ENCODE measurements around the gene HAPLN3.
"Not testable (repeated sequence)": the region's sequence is repeated elsewhere in the genome, so short reads cannot be mapped to it uniquely, and the experiment has no call there.

HAPLN3 gene

DNA sequence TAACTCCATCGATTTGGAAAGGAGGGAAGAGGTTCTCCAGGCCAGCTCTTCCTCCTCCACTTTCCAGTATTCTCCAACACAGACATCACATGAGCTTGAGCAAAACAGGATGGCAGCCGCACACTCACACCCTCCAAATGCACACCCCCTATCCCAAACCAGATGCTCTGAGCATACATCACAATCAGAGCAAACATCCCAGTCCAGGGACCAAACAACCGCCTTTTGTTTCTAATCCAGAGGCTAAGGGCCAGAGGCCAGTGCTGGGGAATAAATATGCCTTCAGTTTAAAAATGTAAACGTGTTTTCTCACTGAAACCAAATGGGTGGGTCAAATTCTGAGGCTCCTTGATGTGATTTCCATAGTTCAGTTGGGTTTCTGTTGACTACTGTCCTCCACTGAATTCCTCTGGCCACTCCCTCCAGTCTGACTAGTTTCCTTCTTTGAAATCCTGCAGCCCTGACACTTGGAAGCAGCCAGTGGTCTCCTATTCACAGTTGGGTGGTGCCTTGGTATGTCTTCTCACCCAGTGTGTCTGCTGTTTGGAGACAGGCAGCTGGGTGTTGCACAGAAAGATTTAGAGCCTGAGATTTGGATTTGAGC, 37.0 kb upstream of the HAPLN3 start:
- DNase-seq (ENCODE audit: extremely low read depth, low read depth): no peak
- H3K4me3 ChIP-seq (replicated peaks; ENCODE audit: low read depth, low read length): no peak overlapping the region
- TF ChIP-seq, protein P1, sequence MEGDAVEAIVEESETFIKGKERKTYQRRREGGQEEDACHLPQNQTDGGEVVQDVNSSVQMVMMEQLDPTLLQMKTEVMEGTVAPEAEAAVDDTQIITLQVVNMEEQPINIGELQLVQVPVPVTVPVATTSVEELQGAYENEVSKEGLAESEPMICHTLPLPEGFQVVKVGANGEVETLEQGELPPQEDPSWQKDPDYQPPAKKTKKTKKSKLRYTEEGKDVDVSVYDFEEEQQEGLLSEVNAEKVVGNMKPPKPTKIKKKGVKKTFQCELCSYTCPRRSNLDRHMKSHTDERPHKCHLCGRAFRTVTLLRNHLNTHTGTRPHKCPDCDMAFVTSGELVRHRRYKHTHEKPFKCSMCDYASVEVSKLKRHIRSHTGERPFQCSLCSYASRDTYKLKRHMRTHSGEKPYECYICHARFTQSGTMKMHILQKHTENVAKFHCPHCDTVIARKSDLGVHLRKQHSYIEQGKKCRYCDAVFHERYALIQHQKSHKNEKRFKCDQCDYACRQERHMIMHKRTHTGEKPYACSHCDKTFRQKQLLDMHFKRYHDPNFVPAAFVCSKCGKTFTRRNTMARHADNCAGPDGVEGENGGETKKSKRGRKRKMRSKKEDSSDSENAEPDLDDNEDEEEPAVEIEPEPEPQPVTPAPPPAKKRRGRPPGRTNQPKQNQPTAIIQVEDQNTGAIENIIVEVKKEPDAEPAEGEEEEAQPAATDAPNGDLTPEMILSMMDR (IDR thresholded peaks at IDR 0.05; ENCODE audit: low read depth, low read length, missing control alignments): no peak

DNA sequence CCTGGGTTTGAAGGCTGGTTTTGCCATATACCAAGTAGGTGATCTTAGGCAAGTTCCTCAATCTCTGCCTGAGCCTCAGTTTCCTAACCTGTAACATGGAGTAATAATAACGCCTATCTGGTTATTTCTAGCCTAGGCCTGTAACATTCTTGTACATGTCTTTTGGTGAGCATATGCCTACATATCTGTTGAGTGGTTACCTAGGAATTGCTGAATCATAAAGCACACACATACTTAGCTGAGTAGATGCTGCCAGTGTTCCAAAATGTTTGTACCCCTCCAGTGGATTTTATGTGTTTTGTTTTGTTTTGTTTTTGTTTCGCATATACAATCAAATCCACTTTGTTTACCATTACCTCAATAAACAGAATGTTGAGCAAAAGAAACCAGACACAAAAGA, 35.2 kb upstream of the HAPLN3 start:
- TF ChIP-seq, protein P1 (IDR thresholded peaks at IDR 0.05; ENCODE audit: low read depth, low read length, missing control alignments): no peak
- DNase-seq (ENCODE audit: extremely low read depth, low read depth): no peak
- no peak overlapping the region for H3K4me3 ChIP-seq (replicated peaks; ENCODE audit: low read depth, low read length)

GRCh38 chr15:88929358-88930098, 34.2 kb upstream of the HAPLN3 start:
- not testable (repeated sequence) for DNase-seq (ENCODE audit: extremely low read depth, low read depth); H3K4me3 ChIP-seq (replicated peaks; ENCODE audit: low read depth, low read length)

DNA sequence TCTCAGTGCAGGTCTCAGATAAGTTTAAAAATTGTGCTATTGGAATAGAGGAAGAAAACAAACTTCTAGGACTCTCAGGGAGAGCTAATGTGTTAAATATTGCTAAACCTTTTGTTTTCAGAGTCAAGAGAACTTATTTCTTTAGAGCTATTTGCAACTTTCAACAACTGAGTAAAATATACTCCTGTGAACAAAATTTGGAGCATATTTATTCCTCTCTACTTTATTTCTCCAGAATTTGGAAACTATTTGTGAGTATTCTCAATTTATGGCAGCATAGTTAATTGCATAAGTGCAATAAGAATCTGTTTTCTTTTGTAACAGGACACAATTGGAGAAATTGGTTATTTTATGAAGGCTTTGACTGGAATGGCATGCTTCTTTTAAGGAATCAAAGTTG, 32.8 kb upstream of the HAPLN3 start:
- H3K4me3 ChIP-seq (replicated peaks; ENCODE audit: low read depth, low read length); DNase-seq (ENCODE audit: extremely low read depth, low read depth): not testable (repeated sequence)

DNA sequence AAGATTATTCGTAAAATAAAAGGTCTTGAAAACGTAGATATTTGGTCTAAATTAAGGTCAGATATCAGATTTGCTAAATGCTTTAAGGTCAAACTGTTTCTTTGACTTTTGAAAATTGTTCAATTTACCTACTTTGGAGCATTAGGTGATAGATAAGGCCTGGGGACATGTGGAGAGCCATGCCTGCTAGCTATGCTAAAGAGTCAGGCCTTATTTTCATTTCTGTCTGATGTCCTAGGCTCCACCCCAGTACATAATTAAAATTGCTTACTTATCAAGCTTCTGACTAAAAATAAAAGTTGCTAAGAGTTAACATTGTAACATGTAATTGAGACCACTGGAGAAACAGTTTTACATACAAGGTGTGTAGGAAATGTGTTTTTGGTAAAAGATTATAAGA, 30.3 kb upstream of the HAPLN3 start:
- DNase-seq (ENCODE audit: extremely low read depth, low read depth); H3K4me3 ChIP-seq (replicated peaks; ENCODE audit: low read depth, low read length): not testable (repeated sequence)

DNA sequence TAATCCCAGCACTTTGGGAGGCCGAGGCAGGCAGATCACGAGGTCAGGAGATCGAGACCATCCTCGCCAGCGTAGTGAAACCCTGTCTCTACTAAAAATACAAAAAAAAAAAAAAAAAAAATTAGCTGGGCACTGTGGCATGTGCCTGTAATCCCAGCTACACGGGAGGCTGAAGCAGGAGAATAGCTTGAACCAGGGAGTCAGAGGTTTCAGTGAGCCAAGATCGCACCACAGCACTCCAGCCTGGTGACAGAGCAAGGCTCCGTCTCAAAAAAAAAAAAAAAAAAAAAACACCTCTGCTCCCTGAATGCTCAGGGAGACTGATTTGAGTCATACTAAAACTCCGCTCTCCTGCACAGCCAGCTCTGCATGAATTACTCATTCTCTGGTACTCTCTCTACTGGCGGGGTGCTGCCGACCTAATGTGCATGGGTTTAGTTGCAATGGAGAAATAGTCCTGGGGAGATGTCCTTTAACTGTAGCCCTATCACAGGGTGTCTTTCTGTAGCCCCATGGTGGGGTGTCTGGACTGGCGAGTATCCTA, 25.6 kb upstream of the HAPLN3 start:
- not testable (repeated sequence) for DNase-seq (ENCODE audit: extremely low read depth, low read depth); H3K4me3 ChIP-seq (replicated peaks; ENCODE audit: low read depth, low read length)

- no peak overlapping the region for H3K4me3 ChIP-seq (replicated peaks; ENCODE audit: low read depth, low read length)
- no peak for DNase-seq (ENCODE audit: extremely low read depth, low read depth)
- TF ChIP-seq, protein P1 (IDR thresholded peaks at IDR 0.05; ENCODE audit: low read depth, low read length, missing control alignments): no peak
Measured at GRCh38 chr15:88920186-88920891, 25.0 kb upstream of the HAPLN3 start.

- no peak overlapping the region for H3K4me3 ChIP-seq (replicated peaks; ENCODE audit: low read depth, low read length)
- peak; percentile 91 for DNase-seq (ENCODE audit: extremely low read depth, low read depth)
- TF ChIP-seq, protein P1 (IDR thresholded peaks at IDR 0.05; ENCODE audit: low read depth, low read length, missing control alignments): no peak
Measured at GRCh38 chr15:88918738-88919137, 23.4 kb upstream of the HAPLN3 start.

Data from HFF-Myc (cell line).